NCI-H510A (cell line): ENCODE results near the gene POU3F1.
A peak's percentile ranks its signal among the peaks of the same experiment; 100 is the strongest.

Source experiments
- DNase-seq: peaks from one replicate; lab custom pipeline; 2025; lab: John Stamatoyannopoulos, UW

POU3F1 gene

DNA sequence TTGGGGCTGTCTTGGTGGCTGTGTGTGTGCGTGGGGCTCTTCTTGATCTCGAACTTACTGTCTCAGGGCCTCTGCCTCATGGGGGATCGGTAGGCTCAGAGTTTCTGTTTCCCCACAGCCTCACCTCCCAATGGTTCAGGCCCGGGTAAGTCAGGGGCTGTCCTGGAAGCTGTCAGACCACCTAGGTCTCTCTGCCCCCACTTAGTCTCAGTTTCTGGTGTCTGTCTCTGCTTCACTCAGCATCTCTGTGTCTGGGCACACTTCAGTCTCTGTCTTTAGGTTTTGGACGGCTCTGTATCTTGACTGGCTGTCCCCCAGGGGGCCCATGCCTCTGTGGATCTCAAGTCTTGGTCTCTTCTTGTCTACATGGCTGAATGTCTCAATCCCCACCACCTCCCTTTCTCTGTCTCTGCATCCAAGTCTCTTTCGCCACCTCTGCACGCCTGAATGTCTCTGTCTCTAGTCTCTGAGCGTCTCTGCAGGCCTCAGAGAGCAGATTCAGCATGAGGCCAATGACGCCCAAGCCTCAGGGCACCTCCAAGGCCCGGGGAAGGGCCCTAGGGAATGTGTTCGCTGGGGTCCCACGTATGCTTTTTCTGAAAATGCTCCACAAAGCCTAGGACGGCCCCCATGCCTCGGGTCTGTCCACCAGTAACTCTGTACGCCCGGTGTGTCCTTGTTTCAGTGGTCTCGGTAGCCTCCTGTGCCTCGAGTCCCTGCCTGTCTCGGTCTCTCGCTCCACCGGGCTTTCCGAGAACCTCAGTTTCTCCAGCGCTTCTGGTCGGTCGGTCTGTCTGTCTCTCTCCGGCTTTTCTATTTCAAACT is 42.1 kb downstream of the POU3F1 start:
- DNase-seq, result no peak

DNA sequence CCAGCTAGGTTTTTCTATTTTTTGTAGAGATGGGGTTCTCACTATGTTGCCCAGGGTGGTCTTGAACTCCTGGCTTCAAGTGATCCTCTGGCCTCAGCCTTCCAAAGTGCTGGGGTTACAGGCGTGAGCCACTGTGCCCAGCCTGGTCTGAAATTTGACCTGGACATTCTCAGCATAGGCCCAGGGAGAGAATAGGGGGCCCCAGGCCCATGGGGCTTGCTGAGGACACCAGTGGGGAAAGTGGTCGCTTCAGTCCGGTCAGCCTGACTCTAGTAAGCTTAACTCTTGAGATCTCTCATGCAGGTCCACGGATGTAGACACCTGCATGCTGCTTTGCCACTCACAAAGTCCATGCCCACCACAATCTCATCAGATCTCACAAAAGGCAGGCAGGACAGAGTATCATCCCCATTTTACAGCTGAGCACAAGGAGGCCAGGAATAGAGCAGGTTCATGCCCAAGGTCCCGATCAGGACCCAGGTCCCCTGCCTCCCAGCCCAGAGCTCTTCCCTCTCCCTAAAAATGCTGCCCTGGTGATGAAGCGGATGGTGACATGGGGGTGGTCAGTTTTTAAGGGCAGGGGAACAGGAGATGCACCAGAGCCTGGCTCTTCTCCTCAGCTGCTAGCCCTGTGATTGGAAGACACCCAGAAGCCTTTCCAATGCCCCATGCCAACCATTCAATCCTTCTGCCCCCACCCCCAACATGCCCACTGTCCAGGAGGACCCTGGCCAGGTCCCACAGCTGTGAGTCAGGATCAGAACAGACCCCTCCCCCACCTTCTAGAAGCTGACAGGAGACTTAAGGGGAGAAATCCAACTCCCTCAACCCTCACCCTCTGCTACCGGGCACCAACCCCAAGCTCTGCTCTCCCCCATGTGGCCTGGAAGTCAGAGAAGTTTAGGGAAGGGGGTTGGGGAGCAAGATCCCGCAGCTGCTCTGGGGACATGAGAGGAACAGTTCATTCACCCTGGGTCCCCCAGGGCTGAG is 43.0 kb downstream of the POU3F1 start:
- no peak for DNase-seq

DNA sequence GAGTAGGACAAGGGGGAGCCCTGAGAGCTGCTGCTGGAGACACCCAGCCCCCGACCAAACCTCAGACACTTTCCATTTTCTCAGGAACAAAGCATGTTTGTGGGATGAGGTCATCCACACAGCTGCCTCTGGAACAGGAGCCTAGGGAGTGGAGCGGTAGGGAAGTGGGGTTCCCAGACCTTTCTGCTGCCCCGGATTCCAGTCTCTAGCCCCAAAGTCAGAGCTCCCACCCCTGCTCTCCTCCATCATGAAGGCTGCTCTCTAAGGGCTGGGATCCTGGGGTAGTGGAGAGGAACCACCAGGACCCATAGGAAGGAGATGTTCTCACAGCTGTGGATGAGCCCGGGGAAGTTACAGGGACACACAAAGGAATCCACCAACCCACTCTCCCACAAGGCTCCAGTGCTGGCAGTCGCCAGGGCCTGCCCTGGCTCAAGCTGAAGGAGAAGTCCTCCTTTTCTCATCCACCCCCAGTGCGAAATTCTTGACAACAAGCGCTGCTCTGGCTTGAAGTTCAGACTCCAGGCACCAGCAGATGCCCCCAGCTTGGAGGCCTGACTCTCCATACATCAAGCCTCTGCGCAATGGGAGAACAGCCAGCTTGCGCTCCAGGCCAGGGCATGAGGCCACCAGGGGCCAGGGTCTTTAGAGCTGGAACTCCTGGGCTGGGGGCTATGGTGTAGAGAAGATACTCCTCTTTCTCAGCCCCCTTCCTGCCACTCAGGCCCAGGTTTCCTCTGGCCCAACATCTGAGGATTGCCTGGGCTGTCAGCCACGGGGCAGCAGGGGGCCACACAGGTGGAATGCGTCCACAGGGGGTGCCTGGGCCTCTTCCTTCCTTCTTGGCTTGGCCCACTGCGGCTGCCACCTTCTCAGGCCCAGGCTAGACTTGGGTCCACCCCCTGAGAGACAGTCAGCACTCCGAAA is 45.8 kb downstream of the POU3F1 start:
- no peak for DNase-seq

DNA sequence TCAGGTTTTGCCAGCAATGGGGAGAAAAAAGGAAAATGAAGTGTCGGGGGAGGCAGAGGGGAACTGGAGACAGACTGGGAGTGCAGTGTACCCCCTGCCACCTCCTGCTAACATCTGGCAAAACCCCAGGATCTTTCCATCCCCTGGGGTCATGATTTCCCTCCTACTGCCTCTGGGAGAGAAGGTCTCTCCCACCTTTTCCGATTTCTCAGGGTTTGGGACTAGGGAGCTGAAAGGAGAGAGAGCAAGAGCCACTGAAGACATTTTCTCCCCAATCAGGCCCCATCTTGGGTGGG is 46.4 kb downstream of the POU3F1 start:
- DNase-seq, result no peak

DNA sequence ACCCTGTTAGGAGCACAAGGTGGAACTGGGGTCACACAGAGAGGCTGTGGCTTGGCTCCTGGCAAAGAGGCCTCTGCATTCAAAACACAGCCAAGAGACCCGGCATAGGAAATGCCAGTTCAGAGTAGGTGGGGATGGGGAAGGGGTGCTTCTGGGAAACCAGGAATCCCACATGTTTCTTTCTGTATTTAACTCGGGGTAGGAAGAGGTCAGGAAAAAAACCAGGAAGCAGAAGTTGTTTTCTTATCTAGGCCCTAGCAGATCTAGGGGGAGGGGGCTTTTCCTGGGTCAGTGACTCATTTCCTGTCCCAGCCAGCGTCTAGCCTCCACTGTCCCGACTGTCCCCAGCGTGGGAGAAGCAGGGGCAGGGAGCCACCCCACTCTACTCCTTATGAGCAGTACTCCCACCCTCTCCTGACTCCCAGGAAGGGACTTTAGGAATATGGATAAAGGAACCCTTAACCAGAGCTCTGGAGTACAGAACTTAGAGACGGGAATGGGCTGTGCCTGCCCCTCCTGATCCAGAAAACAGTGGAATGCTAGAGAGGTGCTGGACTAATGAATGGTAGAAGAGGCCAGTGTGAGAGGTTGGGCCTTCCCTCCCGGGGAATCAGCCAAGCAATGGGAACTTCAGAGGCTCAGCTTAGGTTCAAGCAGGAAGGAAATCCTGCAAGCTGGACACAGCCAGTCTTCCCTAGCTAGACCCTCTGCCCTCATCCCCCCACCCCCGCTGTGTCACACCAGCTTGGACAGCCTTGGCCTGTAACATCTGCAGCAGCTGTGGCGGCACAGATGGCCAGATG is 47.0 kb downstream of the POU3F1 start:
- DNase-seq, result peak; percentile 28

DNA sequence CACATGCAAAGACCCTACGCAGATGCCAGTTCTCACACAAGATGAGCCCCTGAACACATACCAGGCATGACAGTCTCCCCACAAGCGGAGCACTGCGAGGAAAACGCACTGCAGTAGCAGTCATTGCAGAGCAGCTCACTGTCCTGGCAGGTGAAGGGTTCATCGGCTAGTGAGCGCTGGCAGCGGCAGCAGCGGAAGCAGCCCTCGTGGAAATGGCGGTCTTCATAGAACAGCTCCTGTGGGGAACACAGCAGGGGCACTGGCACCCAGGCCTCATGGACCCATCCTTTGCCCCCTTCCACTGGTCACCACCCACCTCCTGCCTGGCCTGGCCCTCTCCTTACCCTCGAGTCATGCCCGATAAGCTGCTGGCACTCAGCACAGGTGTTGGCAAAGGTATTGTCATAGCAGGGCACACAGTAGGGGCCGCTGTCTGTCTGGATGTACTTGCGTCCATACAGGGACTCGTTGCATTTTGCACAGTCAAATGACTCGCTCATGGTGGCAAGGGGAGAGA is 47.6 kb downstream of the POU3F1 start:
- no peak for DNase-seq

DNA sequence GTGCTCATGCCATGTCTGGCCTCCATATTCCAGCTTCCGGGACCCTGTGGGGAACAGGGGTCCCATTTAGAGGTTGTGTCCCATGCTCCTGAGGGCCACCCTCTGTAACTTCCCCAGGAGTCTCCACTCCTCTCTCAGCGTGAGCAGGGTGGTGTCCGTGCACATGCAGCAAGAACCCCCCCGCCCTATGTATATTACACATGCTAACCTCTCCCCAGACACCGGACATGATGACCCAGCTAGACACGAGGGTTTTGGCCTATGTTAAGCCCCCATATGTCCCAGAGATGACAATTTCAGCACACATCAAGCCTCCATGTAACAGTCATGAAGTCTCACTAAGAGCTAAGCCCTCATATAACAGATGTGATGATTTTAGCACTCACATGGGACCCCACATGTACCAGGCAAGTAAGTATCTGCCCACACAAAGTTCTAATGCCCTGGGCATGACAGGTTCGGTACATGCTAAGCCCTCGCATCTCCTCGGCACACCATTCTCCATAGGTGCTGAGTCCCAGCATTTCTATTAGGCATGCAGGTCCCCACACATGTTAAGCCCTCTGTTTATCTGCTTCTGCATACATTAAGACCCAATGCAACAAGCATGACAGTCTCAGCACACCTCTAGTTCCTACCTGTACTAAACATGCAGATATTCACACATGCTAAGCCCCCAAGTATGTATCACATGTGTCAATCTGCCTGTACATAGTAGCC is 48.3 kb downstream of the POU3F1 start:
- DNase-seq, result no peak

DNA sequence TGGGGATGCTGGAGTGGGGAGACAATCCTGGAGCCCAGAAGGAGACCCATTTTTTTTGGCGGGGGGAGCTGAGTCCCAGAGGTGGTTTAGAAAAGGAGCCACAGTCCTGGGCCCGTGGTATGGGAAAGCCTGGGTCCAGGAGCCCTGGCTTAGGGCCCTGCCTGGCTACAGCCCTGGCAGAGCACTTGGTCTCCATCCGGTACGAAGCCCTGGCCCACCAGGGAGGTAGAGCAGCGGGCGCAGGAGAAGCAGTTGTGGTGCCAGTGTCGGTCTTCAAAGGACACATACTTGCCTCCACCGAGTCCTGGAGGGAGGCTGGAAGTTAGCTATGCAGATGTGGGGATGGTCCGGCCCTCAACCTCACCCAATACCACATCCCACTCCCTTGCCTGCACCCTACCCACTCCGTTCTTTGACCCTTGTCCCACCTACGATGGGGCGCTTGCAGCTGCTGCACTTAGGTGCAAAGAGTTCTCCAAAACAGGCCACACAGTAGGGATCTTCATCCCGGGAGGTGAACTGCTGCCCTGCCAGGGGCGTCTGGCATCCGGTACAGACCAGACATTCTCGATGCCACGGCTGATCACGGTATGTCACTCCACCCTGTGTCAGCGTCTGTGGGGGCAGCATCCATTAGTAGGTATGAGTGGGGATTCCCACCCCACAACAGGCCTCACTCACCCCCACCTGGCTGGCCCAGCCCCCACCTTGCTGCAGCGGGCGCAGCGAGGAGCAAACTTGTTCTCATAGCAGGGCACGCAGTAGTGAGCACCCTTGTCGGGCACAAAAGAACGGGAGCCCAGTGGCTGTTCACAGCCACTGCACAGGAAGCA is 49.1 kb downstream of the POU3F1 start:
- no peak for DNase-seq

DNA sequence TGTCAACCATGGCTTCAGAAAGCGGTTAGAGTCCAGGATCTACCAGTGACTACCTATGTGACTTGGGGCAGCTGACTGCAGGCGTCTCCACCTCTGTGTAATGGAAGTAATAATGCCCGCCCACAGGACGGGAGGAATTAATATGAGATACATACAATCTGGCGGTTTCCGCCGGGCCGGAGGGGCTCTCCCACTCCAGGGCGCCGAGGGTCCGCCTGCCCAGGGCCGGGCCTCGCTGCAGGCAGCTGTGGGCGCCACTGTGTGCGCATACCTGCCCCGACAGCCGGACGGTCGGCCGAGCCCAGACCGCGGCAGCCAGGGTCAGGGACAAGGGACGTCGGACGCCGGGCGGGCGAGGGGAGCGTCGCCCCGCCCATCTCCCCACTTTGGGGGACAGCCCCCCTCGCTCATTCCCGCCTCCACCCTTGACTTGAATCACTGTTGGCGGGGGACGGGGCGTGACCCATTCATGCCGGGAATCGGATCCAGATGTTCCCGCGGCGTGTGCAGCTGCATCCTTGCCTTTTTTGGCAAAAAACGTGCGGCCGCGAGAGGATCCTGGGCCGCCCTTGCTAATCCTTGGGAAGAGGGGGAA is 50.7 kb downstream of the POU3F1 start:
- DNase-seq, result peak; percentile 65

DNA sequence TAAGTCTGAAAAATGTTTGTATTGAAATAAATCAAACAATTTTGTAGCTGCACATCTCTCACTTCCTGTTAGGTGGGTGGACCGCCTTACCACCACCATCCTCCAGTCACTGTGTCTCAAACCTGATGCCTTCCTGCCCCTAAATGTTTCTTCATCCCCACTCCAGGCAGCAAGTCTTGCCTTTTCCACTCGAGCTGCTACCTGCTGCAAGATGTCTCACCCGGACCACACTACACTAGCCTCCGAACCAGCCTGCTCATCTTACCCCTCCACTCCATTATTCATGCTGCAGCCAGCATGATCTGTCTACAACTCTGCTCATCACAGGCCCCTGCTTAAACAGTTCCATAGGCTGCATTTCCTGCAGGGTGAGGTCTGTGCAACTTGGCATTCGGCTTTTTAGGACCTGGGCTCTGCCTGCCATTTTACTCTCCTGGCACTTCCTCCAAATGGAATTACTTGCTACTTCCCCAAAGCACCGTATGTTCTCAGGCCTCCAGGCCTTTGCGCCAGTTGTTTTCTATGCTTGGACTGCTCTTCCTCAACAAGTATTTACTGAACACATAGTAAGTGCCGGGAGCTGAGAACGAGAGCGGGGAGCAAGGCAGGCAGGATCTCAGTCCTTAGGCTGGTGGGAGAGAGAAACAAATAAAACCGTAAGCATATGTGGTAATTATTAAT is 51.6 kb downstream of the POU3F1 start:
- no peak for DNase-seq
